GM10266 (cell line): ENCODE measurements around the gene ARHGAP10.
A peak's percentile ranks its signal among the peaks of the same experiment; 100 is the strongest.
"Not testable (repeated sequence)": the region's sequence is repeated elsewhere in the genome, so short reads cannot be mapped to it uniquely, and the experiment has no call there.

Experiments
- DNase-seq: peaks from one replicate; pipeline ENCODE4 v3.0.0; 2012; ENCODE audit errors: extremely low spot score
- TF ChIP-seq, protein P1 (sequence below): IDR thresholded peaks from 2 replicates; pipeline ENCODE4 v1.5.1; 2012; ENCODE audit warnings: mild to moderate bottlenecking, low read depth; ENCODE audit not compliant: control insufficient read depth, insufficient read depth; ENCODE audit errors: missing control alignments

ARHGAP10 gene

DNA sequence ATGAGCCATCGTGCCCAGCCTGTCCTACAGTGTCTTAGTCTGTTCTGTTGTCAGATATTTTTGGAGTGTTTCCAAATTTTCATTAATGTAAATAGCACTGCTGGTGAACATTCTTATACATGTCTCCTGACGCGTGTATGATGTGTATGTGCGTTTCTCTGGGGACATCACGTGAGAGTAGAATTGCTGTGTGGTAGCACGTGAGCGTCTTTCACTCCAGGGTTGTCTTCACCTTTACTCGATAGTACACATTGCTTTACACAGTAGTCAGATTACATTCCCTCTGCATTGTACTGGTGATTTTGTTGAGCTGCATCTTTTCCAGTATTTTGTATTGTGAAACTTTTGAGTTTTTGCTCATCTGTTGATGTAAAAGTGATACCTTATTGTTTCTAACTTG lies 60.0 kb downstream of the ARHGAP10 start:
- TF ChIP-seq, protein P1, sequence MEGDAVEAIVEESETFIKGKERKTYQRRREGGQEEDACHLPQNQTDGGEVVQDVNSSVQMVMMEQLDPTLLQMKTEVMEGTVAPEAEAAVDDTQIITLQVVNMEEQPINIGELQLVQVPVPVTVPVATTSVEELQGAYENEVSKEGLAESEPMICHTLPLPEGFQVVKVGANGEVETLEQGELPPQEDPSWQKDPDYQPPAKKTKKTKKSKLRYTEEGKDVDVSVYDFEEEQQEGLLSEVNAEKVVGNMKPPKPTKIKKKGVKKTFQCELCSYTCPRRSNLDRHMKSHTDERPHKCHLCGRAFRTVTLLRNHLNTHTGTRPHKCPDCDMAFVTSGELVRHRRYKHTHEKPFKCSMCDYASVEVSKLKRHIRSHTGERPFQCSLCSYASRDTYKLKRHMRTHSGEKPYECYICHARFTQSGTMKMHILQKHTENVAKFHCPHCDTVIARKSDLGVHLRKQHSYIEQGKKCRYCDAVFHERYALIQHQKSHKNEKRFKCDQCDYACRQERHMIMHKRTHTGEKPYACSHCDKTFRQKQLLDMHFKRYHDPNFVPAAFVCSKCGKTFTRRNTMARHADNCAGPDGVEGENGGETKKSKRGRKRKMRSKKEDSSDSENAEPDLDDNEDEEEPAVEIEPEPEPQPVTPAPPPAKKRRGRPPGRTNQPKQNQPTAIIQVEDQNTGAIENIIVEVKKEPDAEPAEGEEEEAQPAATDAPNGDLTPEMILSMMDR = no peak

DNA sequence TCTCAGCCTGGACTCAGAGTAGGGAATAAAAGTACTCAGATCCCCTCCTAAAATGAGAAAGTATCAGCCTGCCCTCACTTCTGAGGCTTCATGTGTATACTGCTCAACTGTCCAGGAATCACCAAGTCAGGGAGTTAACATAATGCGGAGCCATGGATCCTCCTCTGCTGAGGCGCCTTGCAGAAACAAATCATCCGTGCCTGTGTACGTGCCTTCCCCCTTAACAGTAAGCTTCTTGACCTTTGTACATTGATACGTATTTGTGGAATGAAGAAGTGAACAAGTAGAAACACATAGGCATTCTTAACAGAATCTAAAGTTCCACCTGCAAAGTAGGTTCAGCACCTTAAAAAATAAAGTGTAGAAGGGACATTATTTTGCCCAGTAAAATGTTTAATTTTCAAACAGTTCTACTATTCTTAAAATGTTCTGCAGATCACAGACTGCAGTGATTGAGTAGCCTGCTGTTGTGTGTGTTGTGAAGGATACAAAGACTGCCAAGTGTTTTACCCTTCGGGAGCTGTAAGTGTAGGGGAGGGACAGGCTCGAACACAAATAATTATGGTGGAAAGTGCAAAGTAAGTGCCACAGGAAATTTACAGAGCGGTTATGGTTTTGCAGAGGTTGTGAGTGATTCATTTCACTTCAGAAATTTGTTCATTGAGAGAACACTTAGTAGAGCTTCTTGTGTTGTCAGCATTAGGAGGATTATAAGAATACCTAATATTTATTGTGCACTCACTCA lies 61.9 kb downstream of the ARHGAP10 start:
- TF ChIP-seq, protein P1 = no peak
- peak; percentile 16 for DNase-seq

More for the DNA sequence above, 60.0 kb downstream of the ARHGAP10 start:
- no peak for DNase-seq

DNA sequence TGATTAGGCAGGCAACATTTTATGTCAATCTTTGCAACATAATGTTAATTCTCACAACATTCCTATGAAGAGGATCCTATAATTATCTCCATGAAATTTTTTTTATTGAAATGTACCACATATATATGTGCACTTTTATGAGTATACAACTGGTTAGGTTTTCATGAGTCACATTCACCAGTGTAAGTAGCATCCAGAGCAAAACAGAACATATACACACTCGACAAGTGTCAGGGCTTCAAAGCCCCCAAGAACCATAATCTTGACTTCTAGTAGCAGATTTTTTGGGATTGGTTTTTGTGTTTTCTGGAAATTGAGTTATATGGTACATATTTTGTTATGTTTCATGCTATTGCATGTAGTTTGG lies 62.4 kb downstream of the ARHGAP10 start:
- no peak for DNase-seq
- TF ChIP-seq, protein P1 = no peak

DNA sequence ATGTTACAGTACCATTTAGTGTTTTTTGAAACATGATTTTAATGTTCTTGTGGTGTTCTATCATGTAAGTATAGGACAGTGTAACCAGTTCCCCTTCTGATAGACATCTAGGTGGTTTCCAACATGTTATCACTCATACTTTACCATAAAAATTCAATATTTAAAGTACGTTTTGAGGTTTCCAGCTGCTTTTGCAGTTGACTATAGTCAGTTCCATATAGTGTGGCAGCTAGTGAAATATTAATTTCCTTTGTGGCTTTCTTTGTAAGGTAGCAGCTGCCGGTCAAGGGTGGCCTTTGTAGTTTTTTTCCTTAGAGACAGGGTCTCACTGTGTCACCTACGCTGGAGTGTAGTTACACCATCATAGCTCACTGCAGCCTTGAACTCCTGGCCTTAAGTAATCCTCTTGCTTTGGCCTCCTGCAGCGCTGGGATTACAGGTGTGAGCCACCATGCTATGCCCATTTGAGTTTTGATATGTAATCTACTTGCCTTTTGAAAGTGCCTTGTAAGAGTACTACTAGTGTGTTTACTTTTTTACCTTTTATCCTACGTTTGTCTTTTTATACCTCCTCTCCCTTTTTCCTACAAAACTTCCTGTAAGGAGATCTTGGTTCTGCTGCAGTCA lies 63.0 kb downstream of the ARHGAP10 start:
- peak; percentile 16 for DNase-seq
- TF ChIP-seq, protein P1 = no peak

DNA sequence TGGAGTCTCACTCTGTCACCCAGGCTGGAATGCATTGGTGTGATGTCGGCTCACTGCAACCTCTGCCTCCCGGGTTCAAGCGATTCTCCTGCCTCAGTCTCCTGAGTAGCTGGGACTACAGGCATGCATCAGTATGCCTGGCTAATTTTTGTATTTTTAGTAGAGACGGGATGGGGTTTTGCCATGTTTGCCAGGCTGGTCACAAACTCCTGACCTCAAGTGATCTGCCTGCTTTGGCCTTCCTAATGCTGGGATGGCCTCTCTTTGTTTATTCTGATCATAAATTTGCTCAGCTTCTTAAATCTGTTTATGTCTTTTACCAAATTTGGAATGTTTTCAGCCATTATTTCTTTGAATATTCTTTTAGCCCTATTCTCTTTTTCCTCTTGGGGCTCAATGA lies 67.2 kb downstream of the ARHGAP10 start:
- DNase-seq = not testable (repeated sequence)

DNA sequence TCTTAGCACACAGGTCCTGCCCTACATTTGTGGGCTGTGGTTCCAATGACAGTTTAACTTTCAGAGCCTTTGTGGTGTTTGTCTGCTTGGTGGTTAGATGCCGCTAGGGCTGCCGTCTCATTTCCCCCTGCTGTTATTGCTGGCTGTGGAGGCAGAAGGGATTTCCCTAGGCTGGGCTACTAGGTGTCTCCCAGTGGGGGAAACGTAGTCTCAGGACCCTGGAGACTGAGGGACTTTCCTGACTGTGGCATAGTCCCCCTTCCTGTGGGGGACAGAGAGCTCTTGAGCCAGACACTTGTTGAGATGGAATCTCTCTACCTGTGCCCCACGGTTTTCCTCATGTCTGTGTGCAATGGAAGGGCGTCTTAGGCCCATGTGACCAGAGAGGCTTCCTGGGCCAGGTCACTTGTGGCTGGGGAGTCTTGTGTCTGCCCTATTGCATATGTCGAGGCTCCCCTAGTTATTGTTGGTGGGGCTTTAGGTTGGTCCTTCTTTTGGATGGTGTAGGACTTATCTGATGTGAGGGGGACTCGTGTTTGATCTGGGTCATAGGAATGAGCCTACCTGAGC lies 68.2 kb downstream of the ARHGAP10 start:
- peak; percentile 64 for DNase-seq

DNA sequence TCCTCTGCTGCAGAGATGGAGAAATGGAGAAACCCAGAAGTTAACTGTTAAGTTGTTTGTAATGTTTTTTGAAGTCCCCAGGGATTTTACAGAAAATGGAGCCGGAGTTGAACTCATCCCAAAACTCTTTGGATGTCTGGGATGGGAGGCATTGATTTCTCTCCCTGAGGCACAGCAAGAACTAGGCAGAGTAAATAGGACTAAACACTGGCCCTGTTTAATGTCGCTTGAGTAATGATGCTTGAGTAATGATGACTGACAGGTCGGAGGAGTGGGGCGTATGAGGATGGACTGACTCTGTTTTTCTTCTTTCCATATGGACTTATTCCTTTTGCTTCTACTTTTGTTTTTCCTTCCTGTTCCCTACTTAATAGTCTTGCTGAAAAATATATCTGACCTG lies 69.9 kb downstream of the ARHGAP10 start:
- no peak for DNase-seq
- TF ChIP-seq, protein P1 = no peak

More for the DNA sequence above, 68.2 kb downstream of the ARHGAP10 start:
- TF ChIP-seq, protein P1 = no peak
